Measurements from ENCODE around the gene APEH. TPM values are rescaled to one million over a fixed set of nuclear protein-coding genes. Genes with fewer than 3 reads are reported as not detected.
A peak's percentile ranks its signal among the peaks of the same experiment; 100 is the strongest.

The APEH gene
- total and polyA plus RNA-seq, 2 of the 13 experiments (the other 11 are each of a cell fraction or from before 2014, with no cell fraction given): 116 to 130 TPM

DNA sequence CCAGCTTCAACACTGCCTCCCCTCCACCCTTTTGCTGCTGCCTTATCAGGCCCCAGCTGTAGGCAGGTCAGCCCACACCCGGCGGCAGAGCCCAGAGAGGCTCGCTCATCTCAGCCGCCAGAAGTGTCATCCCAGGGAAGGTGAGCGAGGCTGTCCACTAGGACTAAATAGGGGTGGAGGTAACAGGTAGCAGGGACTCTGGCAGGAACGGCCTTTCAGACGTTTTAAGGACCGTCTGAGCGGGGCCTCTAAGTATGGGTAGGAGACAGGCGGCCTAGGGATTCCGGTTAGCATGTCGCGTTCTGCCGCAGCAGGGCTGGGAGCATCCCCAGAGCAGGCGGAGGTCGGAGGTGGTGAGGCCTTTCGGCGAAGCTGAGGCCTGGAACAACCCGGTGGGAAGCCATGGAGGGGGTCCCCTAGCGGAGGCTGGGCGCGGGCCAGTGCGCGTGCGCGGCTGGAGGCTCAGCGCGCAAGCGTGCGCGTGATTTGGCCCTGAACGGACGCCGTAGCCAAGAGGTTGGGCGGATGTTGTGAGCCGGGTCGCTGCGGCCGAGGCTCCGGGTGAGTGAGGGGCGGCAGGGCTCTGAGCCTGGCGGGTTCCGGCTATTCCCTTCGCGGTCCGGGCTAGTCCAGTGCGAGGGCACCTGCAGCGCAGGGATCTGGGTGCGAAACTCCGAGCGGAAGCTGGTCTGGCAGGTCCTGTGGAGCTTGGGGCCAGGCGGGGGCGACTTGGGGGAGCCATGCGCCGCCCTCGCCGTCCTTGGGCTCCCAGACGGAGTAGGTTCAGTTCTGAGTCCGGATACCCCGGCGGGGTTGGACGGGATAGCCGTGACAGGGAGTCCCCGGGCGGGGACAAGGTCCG lies 15.1 kb downstream of the APEH start, which contains the start of the genes MST1 and RNF123 (continued):
- TF ChIP-seq, protein P1, sequence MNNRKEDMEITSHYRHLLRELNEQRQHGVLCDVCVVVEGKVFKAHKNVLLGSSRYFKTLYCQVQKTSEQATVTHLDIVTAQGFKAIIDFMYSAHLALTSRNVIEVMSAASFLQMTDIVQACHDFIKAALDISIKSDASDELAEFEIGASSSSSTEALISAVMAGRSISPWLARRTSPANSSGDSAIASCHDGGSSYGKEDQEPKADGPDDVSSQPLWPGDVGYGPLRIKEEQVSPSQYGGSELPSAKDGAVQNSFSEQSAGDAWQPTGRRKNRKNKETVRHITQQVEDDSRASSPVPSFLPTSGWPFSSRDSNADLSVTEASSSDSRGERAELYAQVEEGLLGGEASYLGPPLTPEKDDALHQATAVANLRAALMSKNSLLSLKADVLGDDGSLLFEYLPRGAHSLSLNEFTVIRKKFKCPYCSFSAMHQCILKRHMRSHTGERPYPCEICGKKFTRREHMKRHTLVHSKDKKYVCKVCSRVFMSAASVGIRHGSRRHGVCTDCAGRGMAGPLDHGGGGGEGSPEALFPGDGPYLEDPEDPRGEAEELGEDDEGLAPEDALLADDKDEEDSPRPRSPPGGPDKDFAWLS (CRISPR knock-in tag; IDR thresholded peaks at IDR 0.05; ENCODE audit: borderline replicate concordance): 0 out of 2 replicates have a peak, but pooled peaks have one; percentile 42
- TF ChIP-seq KDM2A (CRISPR knock-in tag; IDR thresholded peaks at IDR 0.05; ENCODE audit: borderline replicate concordance, low read depth): peak; percentile 98
- TF ChIP-seq, protein P2, sequence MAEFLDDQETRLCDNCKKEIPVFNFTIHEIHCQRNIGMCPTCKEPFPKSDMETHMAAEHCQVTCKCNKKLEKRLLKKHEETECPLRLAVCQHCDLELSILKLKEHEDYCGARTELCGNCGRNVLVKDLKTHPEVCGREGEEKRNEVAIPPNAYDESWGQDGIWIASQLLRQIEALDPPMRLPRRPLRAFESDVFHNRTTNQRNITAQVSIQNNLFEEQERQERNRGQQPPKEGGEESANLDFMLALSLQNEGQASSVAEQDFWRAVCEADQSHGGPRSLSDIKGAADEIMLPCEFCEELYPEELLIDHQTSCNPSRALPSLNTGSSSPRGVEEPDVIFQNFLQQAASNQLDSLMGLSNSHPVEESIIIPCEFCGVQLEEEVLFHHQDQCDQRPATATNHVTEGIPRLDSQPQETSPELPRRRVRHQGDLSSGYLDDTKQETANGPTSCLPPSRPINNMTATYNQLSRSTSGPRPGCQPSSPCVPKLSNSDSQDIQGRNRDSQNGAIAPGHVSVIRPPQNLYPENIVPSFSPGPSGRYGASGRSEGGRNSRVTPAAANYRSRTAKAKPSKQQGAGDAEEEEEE (CRISPR knock-in tag; IDR thresholded peaks at IDR 0.05; ENCODE audit: borderline replicate concordance): peak; percentile 90
- peak; percentile 48; the same call in 1 of the 2 replicates for TF ChIP-seq SP2 (CRISPR knock-in tag; IDR thresholded peaks at IDR 0.05)
- peak; percentile 28; the same call in 1 of the 2 replicates for TF ChIP-seq EED (CRISPR knock-in tag; IDR thresholded peaks at IDR 0.05)
- no peak for TF ChIP-seq HNF4G (IDR thresholded peaks at IDR 0.05; ENCODE audit: borderline replicate concordance, low read depth, low read length)
- TF ChIP-seq HNF4G (CRISPR knock-in tag; IDR thresholded peaks at IDR 0.05; ENCODE audit: borderline replicate concordance, low read depth): peak; percentile 36; the same call in 1 of the 2 replicates
- peak; percentile 55; the same call in 1 of the 2 replicates for TF ChIP-seq KDM5B (CRISPR knock-in tag; IDR thresholded peaks at IDR 0.05; ENCODE audit: borderline replicate concordance)
- peak; percentile 62; the same call in 1 of the 2 replicates for TF ChIP-seq ZSCAN25 (CRISPR knock-in tag; IDR thresholded peaks at IDR 0.05)
- TF ChIP-seq ZNF460 (CRISPR knock-in tag; IDR thresholded peaks at IDR 0.05; ENCODE audit: borderline replicate concordance): no peak
- TF ChIP-seq, protein P3, sequence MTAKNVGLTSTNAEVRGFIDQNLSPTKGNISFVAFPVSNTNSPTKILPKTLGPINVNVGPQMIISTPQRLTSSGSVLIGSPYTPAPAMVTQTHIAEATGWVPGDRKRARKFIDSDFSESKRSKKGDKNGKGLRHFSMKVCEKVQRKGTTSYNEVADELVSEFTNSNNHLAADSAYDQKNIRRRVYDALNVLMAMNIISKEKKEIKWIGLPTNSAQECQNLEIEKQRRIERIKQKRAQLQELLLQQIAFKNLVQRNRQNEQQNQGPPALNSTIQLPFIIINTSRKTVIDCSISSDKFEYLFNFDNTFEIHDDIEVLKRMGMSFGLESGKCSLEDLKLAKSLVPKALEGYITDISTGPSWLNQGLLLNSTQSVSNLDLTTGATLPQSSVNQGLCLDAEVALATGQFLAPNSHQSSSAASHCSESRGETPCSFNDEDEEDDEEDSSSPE (CRISPR knock-in tag; IDR thresholded peaks at IDR 0.05): peak; percentile 52
- peak; percentile 6; the same call in 1 of the 2 replicates for TF ChIP-seq NCOA2 (CRISPR knock-in tag; IDR thresholded peaks at IDR 0.05)
- TF ChIP-seq, protein P4, sequence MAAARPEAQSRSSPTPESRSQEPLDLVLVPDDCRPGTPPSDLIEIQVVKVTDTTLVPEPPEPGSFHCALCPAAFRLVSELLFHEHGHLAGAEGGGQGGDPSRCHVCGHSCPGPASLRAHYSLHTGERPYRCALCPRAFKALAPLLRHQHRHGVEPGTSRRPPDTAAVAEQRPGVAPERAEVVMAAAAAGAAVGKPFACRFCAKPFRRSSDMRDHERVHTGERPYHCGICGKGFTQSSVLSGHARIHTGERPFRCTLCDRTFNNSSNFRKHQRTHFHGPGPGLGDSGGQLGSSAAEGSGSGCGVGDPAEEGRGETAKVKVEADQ (CRISPR knock-in tag; IDR thresholded peaks at IDR 0.05; ENCODE audit: borderline replicate concordance): no peak
- TF ChIP-seq, protein P5, sequence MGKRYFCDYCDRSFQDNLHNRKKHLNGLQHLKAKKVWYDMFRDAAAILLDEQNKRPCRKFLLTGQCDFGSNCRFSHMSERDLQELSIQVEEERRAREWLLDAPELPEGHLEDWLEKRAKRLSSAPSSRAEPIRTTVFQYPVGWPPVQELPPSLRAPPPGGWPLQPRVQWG (CRISPR knock-in tag; IDR thresholded peaks at IDR 0.05; ENCODE audit: borderline replicate concordance, low read depth): no peak
- peak; percentile 52; the same call in 1 of the 2 replicates for TF ChIP-seq SRY (CRISPR knock-in tag; IDR thresholded peaks at IDR 0.05)
- TF ChIP-seq MAZ (IDR thresholded peaks at IDR 0.05; ENCODE audit: borderline replicate concordance, low read depth, low read length): no peak
- peak; percentile 70 for TF ChIP-seq MAZ (CRISPR knock-in tag; IDR thresholded peaks at IDR 0.05; ENCODE audit: low read depth)
- 0 out of 2 replicates have a peak, but pooled peaks have one; percentile 23 for TF ChIP-seq JUN (CRISPR knock-in tag; IDR thresholded peaks at IDR 0.05)
- TF ChIP-seq ZNF3 (CRISPR knock-in tag; IDR thresholded peaks at IDR 0.05): no peak
- TF ChIP-seq ZNF672 (CRISPR knock-in tag; IDR thresholded peaks at IDR 0.05): no peak
- 0 out of 2 replicates have a peak, but pooled peaks have one; percentile 55 for TF ChIP-seq SIN3A (IDR thresholded peaks at IDR 0.05; ENCODE audit: borderline replicate concordance, low read depth, low read length)
- TF ChIP-seq, protein P6, sequence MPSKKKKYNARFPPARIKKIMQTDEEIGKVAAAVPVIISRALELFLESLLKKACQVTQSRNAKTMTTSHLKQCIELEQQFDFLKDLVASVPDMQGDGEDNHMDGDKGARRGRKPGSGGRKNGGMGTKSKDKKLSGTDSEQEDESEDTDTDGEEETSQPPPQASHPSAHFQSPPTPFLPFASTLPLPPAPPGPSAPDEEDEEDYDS (CRISPR knock-in tag; IDR thresholded peaks at IDR 0.05): peak; percentile 50; the same call in 1 of the 2 replicates
